Stimulated activated CD4-positive, alpha-beta T cell treated with anti-CD3 and anti-CD28 coated beads, Interleukin-2, amount 100 ng/mL, for 48 hours (primary cell): ENCODE data around the gene AKT1.

Experiments
- DNase-seq, 2 donors: peaks; one replicate each; pipeline ENCODE4 v3.0.0-alpha.2; 2020

AKT1 gene

DNA sequence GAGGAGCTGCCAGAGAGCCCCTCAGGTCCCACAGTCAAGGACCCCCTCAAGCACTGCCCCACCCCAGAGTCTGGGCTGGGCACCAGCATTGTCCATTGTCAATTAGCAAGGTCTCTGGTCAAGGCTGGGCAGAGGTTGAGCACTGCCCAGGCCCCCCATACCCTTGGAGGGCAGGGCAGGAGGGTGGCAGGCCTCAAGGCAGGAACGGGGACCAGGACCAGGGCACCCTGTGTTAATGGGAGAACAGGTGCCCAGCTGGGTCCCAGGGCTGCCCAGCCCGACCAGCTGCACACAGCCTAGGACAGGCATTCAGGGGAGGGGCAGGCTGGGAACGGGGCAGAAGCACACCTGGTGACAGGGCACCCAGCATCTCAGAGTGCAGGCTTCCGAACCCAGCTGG lies 24.2 kb downstream of the AKT1 start:
- no peak for DNase-seq

DNA sequence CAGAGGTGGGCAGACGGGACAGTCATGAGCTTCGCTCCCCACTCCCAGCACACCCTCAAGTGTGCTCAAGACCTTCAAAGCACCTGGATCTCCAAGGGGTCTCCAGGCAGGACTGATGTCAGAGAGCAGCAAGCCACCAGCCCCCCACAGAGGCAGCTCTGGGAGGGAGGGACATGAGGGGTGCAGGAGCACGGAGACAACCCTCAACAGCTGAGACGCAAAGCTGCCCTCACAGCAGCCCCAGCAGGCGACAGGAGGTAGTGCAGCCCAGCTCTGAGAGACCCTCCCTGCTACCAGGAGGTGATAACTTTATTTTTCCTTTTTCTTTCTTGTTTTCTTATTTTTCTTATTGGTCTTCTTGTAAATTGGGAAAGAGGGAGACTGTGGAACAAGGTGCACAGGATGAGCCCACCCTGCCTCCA lies 24.7 kb downstream of the AKT1 start:
- DNase-seq = peak in 1 of 2 donors; percentile 19

DNA sequence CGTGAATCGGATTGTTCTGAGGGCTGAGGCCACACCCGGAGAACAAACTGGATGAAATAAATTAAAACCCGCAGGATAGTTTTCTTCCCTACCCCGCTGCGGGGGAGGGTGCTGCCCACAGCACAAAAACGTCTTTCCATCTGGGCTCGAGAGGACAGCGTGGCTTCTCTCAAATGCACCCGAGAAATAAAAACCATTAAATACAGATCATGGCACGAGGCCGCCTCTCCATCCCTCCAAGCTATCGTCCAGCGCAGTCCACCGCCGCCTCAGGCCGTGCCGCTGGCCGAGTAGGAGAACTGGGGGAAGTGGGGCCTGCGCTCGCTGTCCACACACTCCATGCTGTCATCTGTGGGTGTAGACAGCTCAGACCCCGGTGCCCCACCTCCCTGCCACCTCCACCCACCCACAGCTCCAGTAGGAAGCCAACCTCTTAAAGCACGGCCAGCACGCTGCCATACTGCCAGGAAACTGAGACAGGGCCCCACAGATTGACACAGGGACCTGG lies 25.4 kb downstream of the AKT1 start:
- no peak for DNase-seq

DNA sequence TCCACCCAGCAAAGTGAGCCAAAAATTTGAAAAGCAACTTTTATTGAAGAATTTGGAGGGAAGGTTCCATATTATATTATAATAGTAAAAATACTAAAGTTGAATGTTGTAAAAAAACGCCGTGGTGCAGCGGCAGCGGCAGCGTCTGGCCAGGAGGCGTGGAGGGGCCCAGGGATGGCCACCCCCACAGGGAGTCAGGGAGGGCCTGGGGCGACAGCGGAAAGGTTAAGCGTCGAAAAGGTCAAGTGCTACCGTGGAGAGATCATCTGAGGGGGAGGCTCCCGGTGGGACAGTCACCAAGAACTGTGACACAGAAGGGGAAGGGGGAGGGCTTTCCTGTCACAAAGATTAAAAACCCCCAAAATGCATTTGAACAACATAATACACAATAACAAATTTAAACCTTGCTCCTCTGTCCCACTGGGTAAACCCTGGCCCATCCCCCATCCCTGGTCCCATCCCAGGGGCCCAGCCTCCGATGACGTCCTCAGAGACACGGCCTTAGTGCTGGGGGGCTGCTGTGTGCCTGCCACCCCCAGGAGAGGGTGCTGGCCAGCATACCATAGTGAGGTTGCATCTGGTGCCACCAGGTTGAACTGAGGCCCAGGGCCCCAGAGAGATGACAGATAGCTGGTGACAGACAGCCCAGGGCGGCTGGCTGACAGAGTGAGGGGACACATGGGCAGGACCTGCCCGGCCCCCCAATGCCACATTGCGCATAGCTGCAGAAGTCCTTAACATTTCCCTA lies 26.1 kb downstream of the AKT1 start:
- DNase-seq = no peak

DNA sequence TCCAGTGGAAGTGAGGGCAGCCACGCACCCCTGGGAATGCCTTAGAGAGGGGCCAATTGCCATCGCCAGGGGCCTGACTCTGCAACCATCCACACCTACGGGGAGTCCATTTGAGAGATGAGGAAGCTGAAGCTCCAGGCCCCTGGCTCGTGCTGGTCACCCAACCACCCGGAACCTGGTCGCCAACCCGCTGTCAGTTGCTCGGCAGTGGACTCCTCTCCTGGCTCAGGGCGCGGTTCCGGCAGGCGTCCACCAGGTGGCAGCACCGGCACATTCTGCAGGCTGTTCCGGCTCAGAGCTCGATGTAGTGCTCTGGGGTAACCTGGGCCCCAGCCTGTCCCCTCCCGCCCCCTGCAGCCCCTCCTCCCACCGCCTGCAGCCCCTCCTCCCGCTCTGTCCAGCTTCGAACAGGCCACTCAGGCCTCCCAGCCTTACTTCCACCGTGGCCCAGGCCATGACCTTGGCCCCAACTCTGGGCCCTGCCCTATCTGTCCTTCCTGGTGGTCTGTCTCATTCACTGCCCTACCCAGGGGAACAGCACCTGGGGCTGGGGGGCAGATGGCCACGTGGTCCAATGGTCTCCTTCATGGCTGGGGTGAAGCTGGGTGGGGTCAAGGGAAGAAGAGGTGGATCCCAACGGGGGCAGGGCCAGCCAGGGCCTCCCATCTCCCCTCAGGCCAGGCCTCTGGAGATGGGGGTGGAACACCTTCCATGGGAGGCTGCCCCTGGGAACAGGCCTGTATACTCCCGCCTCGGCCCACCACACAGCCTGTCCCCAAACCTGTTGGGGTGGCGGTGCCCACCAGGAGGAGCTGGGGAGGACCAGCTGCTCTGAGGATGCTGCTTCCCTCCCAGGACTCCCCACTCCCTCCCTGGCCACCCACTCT lies 26.9 kb downstream of the AKT1 start:
- DNase-seq = peak; percentile 96 to 97

DNA sequence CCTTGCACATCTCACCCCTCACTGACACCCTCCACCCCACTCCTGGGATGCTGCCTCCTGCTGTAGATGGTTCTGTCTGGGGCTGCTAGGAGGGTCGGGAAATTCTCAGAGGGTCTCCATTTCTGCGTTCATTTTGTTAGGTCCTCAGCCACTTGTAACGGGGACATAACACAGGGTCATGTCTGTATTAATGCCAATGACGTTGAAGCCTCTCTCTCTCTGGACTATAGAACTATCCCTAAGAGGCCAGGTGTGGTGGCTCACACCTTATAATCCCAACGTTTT lies 28.0 kb downstream of the AKT1 start:
- no peak for DNase-seq

DNA sequence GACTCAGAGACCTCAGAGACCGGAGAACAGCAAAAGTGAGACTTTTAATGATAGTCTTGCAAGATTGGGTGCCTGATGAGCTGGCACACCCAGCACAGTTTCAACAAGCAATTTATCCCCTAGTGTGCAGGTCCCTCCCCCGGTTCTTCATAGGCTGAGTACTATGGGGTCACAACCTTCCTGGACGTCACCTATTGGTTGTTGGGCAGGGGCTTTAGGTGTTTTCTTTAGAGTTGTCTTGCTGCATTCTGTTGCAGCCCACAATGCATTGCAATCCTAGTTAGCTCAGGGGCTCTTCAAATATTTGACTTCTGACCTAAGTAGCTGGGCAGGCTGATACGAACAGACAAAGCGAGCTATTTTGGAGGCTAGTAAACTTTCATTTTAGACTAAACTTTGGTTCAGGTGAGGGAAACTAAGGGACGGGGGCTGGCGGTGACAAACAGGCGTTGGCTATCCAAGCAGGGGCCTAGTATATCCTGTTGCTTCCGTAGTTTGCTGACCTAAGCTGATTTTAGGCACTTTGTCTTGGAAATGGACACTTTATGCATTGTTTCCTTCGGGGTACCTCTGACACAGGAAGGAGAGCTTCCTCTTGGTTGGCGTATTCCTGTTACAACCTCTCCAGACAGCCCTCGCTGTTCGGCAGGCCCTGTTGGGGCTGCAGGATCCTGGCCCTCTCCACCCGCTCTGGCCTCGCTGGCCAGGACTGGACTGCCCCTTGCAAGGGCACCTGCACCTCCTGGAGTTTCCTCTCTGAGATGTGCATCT lies 28.5 kb downstream of the AKT1 start:
- no peak for DNase-seq

DNA sequence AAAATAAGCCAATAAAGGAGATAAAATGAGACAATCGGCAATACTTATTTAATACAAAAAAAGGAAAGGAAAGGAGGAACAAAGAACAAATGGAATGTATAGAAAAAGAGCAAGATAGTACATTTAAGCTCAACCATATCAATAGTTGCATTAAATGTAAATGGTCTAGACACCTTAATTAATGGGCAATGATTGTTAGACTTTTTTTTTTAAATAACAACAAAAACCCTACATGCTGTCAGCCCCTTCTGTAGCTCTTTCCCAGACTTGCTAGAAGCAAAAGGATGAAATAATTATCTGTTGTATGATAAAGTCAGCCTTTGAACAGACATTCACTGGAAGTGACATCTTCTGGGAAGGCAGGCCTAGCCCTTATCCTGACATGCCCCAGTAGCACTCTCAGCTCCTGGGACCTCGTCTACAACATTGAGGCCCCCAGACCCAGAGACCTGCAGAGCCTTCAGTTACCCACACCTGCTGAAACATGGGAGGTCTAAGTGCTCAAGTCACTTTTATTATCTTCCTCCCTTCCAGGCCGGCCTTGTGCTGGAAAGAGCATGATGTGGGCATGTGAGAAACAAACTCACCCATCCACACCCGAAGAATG lies 29.2 kb downstream of the AKT1 start:
- no peak for DNase-seq

DNA sequence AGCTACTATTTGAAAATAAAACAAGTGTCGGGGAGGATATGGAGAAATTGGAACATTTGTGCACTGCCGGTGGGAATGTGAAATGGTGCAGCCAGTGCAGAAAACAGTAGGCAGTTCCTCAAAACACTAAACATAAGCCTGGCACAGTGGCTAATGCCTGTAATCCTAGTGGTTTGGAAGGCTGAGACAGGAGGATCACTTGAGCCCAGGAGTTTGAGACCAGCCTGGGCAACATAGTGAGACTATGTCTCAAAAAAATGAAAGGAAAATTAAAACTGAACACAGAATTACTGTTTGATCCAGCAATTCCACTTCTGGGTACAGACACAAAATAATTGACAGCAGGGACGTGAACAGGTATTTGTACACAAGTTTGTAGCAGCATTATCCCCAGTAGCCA lies 30.0 kb downstream of the AKT1 start:
- DNase-seq = no peak

DNA sequence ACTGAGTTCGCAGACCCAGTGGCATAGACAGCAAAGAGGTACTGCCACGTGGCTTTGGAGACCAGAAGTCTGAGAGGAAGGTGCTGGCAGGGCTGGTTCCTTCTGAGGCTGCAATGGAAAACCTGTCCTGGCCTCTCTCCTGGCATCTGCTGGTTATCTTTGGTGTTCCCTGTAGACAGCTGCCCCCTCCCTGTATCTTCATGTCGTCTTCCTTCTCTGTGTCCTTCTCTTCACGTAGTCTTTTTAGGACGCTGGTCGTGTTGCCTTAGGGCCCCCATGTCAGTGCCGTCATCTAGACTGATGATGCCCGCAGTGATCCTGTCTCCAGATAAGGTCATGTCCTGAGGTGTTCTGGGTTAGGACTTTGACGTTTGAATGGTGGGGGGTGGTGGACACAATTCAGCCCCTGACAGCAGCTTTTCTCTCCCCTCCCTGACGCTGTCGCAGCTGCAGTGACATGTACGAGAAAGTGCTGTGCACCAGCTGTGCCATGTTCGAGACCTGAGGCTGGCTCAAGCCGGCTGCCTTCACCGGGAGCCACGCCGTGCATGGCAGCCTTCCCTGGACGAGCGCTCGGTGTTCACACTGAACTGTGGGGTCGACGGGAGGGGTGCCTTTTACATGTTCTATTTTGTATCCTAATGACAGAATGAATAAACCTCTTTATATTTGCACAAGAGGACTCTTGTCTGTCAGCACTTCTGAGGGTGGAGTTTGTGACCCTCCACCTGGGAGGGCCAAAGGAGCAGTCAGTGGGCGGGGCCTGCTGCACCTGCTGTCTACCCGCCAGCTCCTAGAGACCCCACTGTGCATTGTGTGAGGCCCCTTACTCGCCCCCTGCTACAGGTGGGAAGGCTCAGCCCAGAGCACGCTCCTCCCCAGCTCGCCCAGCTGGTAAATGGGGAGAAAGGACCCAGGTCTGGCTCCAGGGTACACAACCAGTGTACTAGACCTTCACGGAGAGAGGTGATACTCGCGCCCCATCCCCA lies 36.3 kb downstream of the AKT1 start:
- DNase-seq = no peak

DNA sequence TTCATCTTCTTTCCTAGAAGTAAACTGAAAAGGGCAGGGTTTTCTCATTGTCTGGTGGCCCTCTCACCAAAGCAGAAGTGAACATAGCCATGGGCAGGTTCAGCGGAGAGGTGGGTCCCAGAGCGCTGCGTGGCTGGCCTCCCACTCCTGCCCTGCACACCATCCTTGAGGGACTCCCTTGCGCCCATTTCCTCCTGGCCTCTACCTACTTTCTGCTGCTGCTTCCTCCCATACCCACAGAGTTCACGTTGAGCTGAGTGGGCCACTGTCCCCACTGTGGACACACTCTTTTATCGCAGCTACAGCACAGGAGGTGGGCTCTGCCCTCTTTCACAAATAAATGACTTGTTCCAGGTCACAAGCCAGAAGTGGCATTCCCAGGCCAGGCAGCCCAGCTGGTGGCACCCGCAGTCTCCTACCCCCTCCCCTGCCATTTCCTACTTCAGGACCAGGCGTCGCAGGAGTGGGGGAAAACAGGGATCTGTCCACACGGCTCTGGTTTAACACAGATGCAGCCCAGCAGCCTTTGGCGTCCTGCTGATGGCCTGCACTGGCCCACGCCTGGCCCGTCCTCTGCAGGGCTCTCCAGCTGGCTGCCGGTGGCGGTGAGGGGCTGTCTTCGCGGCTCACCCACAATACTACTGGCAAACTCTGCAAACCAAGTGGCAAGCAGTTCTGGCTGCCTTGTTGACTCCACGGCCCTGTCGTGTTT lies 37.7 kb downstream of the AKT1 start:
- DNase-seq = no peak

DNA sequence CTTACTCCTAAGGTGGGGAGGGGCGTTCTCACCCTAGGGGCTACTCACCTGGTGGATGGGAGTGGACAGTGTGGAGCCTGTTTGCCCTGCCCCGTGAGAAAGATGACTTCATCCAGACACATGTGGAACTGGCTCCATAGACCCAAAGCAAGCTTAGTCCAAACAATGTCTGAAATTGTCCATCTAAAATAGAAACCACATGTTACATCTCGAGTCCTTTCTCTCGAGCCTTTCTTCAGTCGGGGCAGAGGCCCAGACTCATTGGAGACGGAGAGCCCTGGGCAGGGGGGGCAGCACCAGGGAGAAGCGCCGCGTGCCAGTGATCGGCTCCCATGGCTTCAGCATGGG lies 38.3 kb downstream of the AKT1 start:
- DNase-seq = no peak

DNA sequence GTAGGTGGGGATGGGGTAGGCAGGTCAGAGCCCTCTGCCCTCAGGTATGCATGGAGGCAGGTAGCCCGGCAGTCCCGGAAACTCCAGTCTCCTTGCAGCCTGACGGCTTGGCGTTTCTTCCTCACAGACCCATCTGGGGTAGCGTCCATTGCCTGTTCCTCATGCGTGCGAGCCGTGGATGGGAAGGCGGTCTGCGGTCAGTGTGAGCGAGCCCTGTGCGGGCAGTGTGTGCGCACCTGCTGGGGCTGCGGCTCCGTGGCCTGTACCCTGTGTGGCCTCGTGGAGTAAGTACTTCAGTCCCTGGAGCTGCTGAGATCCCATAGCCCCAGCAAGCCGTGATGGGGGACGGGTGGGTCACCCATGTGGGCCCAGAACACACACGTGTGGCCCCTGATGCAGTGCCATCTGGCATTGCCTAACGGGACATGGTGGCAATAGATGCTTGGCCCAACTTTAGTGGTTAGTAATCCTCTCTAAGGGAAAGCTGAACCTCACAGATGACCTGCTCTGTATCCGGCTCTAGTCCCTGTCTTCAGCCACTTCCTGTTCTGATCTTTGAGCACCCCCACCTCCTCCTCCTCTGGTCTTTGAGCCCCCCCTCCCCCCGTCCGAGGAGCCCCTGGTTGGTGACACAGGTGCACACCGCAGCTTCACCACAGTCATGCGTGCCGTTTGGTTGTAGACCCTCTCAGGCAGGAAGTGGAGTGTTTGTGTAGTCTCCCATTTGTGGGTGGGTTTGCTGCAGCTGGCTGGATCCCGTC lies 38.9 kb downstream of the AKT1 start:
- no peak for DNase-seq

DNA sequence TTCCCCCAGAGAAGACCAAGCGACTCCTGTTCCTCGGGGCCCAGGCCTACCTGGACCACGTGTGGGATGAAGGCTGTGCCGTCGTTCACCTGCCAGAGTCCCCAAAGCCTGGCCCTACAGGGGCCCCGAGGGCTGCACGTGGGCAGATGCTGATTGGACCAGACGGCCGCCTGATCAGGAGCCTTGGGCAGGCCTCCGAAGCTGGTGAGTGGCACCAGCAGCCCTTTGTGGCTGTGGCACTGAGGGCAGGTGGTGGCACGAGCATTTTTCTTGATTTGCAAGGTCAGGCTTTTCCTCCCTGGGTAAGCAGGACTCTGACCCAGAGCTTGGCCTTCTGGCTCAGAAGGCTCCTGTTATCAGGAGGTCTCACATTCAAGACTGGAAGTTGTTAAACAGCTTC lies 39.9 kb downstream of the AKT1 start:
- no peak for DNase-seq

DNA sequence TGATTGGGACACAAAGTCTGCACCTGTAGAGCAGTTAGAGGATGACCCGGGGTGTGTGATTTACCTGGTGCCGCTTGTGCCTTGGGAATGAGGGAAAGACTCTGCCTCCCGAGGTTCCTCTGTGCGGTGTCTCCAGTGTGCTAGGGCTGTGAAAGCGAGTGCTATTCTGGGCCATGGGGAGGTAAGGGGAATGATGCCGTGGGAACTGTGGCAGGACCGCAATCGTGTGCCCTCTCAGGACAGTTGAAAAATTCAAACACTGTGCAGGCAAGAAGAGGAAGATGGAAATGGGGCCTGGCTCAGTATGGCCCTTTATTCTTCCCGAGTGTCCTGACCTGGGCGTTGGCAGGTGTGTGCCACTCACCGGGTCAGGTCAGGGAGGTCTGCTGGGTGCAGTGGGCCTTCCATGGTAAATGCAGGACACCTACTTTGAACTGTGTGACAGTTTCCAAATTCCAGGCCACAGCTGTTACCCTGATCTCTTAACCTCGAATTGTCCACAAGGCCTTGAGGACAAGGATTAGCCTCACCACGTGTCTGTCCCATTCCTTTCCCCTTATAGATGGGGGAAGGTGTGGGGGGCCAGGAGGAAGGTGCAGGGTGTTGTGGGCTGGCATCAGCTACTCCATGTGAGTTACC lies 41.2 kb downstream of the AKT1 start:
- DNase-seq = no peak

DNA sequence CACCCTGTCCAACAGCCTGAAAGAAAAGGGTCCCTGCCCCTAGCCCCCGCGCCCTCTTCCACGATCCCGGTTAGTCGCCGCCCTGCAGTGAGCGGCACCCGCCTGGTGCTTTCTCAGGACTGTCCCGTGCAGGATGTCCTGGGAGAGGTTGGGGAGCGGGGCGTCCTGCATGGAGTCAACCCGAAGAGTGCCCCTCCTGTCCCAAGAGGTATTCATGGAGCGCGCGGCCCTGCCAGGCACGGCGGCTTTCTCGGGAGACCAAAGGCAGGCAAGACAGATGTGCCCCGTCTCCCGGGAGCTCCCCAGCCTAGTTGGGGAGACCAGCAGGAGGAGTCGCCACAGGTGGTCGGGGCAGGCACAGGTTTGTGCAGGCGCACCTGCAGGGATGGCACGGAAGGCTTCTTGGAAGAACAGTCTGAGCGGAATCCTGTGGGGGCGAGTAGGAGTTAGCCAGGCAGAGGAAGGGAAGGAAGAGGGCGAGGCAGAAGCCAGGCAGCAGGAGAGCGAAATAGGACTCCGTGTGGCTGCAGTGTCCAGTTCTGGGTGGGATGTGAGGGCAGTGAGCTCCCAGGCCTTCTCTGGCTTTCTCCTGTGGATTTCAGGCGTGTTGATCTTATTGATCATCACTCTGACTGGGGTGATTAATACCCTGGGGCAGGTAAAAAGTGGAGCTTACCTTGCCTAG lies 41.9 kb downstream of the AKT1 start:
- no peak for DNase-seq

DNA sequence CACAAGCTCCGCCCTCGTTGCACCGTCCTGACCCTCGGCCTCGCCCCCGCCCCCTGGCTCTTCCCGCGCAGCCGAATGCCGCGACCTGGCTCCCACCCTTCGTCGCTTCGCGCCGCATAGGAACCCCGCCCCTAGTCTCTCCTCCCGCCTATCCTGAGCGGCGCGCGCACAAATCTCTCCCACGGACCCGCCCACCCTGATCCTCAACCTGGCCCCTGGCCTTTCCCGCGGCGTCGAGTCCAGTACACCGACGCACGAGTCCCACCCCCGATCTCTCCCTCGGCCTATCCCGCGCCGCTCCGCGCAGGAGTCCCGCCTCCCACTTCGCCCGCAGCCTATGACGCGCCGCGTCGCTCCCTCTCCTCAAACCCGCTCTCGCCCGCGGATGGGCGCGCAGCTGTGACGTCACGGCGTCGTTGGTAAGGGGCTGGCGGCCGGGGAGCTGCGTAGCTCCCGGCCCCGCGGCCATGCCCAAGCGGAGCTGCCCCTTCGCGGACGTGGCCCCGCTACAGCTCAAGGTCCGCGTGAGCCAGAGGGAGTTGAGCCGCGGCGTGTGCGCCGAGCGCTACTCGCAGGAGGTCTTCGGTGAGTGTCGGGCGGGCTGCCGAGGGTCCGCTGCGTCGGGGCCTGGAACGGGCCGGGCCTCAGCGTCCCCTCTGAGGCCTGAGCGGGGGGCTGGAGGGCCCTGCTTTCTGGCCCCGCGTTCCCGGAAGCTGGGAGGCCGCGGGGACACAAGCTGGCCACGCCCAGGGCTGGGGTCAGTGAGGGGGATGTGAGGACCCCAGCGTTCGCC lies 42.6 kb downstream of the AKT1 start, which contains the start of gene SIVA1:
SIVA1 (plus strand) TSS at position 413 of the 793 bp plus-strand sequence; CDS start at position 468, 55 bp downstream.
- DNase-seq = peak; percentile 99

DNA sequence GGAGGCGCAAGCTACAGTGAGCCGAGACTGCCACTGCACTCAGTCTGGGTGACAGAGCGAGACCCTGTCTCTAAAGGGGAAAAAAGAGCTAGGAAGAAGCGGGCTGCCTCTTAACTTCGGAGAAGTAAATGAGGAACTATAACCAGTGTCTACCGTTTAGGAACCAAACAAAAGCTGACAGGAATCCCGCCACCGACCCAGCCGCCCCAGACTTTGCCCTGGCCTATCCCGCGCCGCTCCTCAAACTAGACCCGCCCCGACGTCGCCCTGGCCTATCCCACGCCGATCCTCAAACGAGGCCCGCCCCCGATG lies 43.2 kb downstream of the AKT1 start:
- no peak for DNase-seq
